ENCODE measurements around the gene FMN1.

Gene FMN1, protein sequence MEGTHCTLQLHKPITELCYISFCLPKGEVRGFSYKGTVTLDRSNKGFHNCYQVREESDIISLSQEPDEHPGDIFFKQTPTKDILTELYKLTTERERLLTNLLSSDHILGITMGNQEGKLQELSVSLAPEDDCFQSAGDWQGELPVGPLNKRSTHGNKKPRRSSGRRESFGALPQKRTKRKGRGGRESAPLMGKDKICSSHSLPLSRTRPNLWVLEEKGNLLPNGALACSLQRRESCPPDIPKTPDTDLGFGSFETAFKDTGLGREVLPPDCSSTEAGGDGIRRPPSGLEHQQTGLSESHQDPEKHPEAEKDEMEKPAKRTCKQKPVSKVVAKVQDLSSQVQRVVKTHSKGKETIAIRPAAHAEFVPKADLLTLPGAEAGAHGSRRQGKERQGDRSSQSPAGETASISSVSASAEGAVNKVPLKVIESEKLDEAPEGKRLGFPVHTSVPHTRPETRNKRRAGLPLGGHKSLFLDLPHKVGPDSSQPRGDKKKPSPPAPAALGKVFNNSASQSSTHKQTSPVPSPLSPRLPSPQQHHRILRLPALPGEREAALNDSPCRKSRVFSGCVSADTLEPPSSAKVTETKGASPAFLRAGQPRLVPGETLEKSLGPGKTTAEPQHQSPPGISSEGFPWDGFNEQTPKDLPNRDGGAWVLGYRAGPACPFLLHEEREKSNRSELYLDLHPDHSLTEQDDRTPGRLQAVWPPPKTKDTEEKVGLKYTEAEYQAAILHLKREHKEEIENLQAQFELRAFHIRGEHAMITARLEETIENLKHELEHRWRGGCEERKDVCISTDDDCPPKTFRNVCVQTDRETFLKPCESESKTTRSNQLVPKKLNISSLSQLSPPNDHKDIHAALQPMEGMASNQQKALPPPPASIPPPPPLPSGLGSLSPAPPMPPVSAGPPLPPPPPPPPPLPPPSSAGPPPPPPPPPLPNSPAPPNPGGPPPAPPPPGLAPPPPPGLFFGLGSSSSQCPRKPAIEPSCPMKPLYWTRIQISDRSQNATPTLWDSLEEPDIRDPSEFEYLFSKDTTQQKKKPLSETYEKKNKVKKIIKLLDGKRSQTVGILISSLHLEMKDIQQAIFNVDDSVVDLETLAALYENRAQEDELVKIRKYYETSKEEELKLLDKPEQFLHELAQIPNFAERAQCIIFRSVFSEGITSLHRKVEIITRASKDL (N-terminal part only)

DNA sequence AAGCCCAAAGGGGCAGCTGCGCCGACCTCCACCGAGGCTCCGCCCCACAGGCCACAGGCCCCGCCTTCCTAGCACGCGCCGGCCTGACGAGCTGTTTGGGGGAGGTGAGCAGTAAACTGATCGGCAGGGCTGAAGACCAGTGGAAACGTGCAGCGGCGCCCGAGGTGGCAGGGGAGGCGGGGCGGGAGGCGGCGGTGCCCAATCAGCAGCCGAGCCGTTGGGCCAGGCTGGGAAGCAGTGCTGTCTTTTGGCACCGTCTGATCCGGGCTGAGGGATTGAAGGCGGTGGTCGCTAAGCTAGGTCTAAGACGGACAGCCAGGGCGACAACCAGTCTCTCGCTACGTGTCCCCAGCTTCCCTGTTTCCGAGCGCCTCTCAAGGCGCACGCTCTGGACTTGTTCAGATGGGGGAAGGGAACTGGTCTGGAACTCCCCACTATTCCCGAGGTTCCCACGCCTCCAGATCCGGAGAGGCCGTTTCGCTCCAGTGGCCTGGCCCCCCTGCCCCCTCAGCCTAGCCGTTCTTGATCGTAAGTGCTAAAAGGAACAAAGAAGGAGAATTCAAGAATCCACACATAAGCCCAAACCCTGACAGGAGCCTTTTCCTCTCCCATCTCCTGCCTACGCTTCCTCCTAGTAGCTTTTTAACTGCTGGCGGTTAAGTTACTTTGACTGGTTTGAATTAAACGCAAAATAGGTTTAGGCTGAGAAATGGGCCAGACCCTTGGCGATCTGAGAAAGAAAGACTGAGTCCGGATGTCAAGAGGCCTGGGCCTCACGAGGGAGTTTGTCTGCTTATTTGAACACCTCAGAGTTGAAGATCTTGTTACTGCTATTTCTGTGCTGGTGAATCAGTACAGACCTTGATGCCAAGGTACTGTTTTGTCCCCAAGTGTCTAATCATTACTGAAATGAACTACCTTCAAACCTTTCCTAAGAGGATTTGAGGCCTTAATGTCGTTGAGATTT, at the start of gene FMN1:
Gene FMN1 (minus strand): TSS at position 11 of the 967 bp plus-strand sequence. CDS start 39,800 bp downstream, outside the sequence.
- DNase-seq (ENCODE audit: low read depth, low spot score) = peak; percentile 89

DNA sequence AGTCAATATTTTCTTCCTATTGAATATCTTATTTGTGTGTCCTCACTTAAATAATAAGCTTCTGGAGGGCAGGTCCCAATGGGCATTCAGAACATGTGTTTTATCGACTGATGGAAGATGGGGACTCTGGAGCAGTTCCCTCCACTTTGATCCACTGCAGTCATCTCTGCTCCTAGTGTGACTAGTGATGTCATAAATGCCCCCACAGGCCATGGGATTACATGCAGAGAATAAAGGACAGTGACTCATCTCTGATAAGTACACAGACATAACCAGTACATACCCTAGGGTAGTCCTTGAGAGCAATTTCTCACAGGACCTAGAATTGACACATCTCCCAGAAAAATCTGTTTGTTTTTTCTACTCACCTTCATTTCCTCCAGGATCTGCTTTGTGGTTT, 49.4 kb upstream of the FMN1 start:
- no peak for DNase-seq (ENCODE audit: low read depth, low spot score)

DNA sequence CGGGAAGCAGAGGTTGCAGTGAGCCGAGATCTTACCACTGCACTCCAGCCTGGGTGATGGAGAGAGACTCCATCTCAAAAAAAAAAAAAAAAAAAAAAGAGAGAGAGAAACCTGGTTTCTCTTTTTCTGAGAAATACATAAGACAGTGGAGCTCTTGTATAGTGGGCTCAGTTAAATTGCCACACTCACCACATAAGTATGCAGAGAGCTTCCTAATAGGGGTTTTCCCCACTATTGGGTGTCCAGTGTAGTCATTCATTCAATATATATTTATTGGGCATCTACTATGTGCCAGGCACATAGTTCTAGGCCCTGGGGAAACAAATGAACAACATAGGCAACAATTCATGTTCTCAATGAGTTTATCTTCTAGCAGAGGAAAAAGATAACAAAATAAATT, 48.9 kb upstream of the FMN1 start:
- DNase-seq (ENCODE audit: low read depth, low spot score) = no peak

- no peak for DNase-seq (ENCODE audit: low read depth, low spot score)
Observed at GRCh38 chr15:33242669-33243191, 48.2 kb upstream of the FMN1 start.

GRCh38 chr15:33242165-33242564, 47.7 kb upstream of the FMN1 start:
- DNase-seq (ENCODE audit: low read depth, low spot score) = no peak

DNA sequence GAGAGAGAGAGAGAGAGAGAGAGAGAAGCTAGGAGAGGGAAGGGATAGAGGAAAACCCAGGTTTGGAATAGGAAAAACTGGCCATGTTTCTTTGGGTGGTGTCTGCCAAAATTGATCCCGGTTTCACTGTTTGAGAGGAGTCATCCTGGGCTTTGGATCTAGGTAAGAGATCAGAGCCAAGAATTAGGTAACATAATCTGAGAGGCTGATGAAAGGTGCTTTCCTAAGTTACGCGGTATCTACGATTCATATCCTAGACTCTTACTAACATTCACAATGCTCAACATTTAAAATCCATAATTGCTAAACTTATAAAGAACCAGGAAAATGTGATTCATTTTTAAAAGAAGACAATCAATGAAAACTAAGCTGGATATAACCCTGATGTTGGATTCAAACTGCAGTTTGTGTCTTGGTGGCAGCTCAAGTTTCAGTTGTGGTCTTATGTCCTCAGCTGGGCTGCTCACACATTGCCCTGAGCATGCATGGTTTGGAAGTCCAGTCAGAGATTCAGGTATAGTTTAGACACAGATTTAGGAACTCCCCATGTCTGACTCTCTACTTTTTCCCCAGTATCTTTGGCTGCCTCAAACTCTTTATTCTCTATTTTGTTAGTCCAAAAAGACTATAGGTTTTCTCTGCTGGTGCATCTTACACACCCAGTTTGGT, 42.5 kb upstream of the FMN1 start:
- DNase-seq (ENCODE audit: low read depth, low spot score) = no peak

GRCh38 chr15:33234020-33234461, 39.5 kb upstream of the FMN1 start:
- DNase-seq (ENCODE audit: low read depth, low spot score) = no peak

- DNase-seq (ENCODE audit: low read depth, low spot score) = peak; percentile 49
Observed at GRCh38 chr15:33226559-33227181, 32.2 kb upstream of the FMN1 start.

DNA sequence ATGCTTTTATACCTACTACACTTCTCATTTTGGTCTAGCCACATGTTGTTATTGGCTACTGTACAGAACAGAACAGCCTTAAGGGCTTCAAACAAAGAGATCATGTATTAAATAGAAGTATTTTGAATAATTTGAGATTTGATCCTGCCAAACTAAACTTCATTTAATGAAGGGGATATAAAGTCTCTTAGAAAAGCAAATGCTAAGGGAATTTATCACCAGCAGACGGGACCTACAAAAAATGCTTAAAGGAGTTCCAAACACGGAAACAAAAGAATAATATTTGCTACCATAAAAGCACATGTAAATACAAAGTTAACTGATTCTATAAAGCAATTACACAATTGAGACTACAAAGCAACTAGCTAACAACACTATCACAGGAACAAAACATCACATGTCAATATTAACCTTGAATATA, 23.6 kb upstream of the FMN1 start:
- no peak for DNase-seq (ENCODE audit: low read depth, low spot score)

- DNase-seq (ENCODE audit: low read depth, low spot score) = no peak
Observed at GRCh38 chr15:33215941-33216872, 21.7 kb upstream of the FMN1 start.

DNA sequence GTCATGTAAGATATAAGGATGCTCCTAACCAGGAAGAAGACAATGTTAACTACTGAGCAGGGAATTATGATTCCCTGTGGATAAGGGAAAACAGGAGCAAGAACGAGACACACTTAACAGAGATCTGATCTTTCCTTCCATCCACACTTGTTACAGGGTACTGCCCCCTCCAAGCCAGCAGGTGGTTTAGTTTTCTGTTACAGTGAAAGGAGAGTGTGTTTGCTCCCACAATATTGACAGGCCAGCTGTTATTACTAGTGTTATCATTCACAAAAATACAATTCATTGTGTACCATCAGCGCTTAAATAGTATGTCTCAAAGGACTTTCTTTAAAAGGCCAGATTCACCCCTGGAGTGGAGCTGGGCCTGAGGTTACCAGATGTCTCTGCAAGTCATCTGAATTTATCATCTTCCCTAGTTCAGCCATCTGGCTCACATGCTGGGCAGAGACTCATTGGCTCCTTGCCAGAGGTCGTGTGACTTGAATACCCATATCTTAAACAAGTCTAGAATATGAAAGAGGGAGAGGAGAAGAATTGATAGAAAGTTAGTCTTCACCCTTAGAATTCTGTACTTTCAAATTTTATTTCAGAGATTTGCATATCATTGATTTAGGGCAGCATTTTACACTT, 16.8 kb upstream of the FMN1 start:
- DNase-seq (ENCODE audit: low read depth, low spot score) = no peak

DNA sequence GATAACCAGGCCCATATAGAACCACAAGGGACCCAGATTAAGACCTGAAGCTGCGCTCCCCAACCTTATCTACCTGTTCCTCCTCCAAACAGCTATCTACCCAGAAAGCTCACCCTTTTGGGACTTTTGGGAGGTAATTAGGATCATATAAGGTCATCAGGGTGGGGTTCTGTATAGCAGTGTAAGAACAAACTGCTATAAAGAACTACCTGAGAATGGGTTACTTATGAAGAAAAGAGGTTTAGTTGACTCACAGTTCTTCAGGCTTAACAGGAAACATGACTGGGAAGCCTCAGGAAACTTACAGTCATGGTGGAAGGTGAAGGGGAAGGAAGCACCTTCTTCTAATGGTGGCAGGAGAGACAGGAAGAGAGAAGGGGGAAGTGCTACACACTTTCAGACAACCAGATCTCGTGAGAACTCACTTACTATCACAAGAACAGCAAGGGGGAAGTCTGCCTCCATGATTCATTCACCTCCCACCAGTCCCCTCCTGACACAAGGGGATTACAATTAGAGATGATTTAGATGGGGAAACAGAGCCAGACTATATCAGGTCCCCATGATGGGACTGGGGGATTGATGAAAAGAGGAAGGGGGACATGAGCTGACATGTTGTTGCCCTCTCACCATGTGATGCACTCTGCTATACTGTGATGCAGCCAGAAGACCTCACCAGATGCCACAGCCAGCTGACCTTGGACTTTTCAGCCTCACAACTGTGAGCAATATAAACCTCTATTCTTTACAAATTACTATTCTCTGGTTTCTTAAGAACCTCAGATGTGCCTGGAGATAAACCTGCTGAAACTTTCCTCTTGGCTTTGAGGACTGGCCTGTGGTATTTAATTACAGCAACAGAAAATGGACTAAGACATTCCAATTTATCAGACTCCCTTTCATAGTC, 15.3 kb upstream of the FMN1 start:
- DNase-seq (ENCODE audit: low read depth, low spot score) = no peak

- no peak for DNase-seq (ENCODE audit: low read depth, low spot score)
Observed at GRCh38 chr15:33207646-33208045, 13.1 kb upstream of the FMN1 start.

DNA sequence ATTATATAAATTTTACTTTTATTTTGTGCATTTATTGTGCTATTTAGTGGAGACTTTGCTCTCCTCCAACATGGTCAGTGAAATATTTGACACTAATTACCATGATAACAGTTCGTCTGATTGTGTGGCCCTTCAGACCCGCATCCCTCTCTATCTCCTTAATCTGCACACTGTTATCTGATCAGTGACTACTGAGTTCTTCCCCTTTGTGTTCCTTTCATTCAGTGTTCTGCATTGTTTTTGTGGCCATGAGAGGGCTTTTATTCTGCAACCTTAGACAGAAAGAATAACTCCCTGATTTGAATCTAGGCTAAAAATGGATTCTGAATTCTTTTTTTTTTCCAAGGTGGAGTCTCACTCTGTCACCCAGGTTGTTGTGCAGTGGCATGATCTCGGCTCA, 11.9 kb upstream of the FMN1 start:
- DNase-seq (ENCODE audit: low read depth, low spot score) = no peak

GRCh38 chr15:33204926-33205325, 10.4 kb upstream of the FMN1 start:
- DNase-seq (ENCODE audit: low read depth, low spot score) = no peak

DNA sequence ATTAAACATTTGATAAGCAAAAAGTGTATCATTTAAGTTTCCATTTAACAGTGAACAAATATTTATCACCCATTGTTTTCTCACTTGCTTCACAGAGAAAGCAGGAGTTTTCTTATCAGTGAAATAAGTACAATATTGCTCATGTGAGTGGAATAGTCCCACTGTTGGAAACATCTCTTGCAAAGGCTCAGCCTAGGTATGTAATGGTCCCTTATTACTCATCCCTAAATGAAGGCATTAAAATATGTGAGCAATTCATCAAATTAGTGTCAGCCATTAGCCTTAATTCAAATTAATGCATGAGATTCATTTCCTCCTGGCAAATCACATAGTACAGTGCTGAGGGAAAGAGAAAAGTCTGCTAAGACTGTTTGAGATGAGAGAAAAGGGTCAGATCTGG, 9.6 kb upstream of the FMN1 start:
- DNase-seq (ENCODE audit: low read depth, low spot score) = no peak

Measured in activated naive CD8-positive, alpha-beta T cell treated with anti-CD3 and anti-CD28 coated beads, Interleukin-2, amount 50 U/mL, for 16 hours (primary cell).